ENCODE data around the gene CAPN5.

CAPN5 gene

DNA sequence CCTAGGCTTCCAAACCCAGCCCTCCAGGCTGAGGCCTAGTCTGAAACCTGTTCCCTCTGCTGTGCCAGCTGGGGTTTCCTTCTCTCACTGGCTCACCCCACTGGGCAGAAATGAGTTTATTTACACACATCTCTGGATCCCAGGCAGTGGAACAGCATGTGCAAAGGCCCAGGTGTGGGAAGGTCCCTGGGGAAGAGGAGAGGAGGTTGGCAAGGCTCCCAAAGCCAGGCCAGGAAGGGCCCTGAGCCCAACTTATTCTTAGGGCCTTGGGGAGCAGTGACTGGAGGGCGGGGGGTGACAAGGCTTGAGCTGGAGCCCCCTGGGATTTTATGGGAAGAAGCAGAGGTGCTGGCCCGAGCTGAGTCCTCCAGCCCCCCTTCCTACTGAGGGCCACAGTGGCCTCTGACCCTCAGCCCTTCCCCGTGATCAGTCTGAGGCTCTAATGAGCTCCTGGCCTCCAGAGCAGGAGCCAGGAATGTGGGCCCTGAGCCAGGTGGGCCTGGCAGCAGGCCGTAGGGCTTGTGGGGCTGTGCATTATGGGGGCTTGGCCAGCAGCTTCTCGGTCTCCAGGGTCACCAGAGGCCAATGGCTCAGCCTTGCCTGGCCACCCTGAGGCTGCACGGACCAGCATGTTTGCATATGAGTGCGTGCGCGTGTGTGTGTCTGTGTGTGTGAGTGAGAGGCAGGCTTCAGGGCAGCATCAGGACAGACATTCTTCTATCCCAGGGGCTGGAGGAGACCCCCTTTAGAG is 64.2 kb downstream of the CAPN5 start:
- no peak for DNase-seq (ENCODE audit: low read depth in 2 of 2)

DNA sequence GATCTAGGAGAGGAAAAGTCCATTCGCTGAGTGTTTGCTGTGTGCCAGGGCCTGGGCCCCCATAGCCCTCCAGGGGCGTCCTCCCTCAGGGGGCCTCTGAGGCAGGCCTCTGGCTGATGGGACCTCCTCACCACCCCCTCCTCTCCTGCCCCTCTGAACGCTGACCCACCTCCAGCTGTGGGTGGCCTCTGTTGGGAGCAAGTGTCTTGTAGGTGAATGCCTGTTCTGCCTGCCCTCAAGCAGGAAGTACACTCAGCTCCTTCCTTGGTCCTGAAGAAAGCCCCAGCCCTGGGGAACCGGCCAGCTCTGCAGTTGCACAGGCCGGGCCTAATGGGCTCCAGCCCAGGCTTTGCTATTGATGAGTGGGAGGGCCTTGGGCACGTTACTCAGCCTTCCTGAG is 64.8 kb downstream of the CAPN5 start:
- DNase-seq (ENCODE audit: low read depth in 2 of 2), result no peak

DNA sequence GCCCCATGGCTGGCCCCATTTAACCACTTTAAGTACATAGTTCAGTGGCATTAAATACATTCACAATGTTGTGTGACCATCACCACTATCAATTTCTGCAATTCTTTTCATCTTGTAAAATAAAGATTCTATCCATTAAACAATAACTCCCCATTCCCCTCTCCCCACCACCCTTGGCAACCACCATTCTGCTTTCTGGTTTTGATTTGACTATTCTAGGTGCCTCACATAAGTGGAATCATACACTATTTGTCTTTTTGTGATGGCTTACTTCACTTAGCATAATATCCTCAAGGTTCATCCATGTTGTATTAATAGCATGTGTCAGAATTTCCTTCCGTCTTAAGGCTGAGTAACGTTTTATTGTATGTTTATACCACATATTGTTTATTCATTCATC is 68.3 kb downstream of the CAPN5 start:
- no peak for DNase-seq (ENCODE audit: low read depth in 2 of 2)

DNA sequence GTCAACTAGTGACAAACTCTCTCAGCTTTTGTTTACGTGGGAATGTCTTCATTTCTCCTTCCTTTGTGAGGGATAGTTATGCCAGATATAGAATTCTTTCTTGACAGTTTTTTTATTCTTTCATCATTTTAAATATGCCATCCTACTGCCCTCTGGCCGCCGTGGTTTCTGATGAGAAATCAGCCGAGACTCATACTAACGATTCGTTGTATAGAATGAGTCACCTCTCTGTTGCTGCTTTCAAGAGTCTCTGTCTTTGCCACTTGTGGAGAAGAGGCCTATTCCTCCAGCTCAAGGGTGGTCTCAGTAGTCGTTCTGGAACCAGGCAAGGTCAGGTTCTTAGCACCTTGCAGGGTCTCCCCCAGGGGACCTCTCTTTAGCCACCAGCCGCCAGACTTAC is 69.3 kb downstream of the CAPN5 start:
- no peak for DNase-seq (ENCODE audit: low read depth in 2 of 2)

DNA sequence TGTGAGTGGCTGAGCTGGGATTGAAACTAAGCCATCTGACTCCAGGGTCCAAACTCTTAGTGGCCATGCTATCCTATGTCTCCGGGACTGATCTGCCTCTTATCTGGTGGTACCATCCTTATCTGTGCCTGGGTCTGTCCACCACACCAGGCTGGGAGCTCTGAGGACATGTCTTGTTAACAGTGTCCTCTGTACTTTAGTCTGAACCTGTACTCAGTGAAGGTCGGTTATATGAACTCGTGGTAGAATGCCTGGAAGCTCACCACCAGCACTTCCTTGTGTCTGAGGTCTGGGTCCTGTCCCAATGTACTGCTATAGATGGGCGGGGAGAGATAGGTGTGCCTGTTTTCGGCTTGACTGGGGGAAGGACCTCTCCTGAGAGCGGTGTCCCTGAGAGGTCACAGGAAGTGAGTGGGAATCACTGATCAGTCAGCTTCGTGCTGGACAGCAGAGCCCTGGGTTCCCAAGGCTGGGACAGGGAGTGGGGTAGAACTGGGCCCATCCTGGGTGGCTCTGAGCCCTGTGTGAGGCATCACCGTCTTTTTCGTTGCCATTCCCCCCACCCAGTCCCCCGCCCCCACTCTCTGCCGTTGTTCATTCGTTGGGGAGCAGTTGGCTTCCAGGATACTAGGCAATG is 70.1 kb downstream of the CAPN5 start:
- DNase-seq (ENCODE audit: low read depth in 2 of 2), result no peak

DNA sequence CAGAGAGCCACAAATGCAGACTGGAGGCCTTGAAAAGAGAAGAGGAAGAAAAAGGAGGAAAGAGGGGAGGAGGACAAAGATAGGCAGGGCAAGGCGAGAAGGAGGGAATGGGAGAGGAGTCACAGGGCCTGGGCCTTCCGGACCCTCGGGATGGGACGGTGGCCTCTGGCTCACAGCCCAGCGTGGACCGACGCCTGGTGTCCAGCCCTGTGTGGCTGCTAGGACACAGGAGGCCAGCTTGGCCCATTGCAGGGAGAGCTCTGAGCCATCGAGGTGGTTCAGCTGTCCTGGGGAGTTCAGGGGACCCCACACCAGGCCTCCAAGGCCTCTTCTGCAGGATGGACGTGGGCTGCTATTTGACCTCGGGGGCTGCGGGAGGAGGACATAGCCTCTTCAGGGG is 70.7 kb downstream of the CAPN5 start:
- no peak for DNase-seq (ENCODE audit: low read depth in 2 of 2)

DNA sequence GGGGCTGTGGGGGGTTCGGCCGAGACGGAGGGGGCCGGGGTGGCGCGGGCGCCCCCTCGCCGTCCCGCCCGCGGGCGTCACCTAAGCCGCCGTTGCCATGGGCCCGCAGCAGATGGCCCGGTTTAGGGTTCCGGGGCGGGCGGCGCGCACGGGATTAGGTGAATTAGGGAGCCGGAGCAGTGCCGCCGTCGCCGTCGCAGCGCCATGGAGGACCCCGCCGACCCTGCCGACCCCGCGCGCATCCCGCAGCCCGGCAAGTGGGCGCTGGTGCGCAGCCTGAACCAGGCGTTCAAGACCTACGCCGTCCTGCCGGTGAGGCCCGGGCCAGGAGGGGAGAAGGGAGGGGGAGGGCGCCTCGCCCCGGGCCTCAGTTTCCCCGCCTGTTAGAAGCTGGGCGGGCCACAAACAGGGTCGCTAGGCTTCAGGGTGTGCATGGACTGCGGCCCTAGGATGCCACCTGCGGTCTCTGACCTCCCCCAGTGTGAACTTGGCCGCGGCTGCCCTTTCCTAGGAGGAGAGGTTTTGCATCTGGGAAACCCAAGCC is 71.4 kb downstream of the CAPN5 start:
- DNase-seq (ENCODE audit: low read depth in 2 of 2), result no peak

DNA sequence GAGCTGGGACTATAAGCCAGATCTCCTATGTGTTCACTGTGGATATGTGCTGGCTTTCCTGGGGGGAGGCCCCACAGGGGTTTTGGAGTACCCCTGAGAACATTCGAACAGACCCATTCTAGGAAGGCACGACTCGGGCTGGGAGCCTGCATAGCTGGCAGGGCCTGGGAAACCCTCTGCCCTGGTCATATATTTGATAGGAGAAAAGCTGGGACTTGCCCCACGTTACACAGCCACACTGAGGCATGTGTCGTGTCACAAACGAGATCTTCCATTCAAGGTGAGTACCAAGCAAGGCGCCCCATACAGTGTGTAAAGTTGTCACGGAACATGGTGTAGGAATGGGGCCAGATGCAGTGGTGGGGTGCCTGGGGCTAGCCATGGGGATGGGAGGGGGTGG is 72.4 kb downstream of the CAPN5 start:
- no peak for DNase-seq (ENCODE audit: low read depth in 2 of 2)

DNA sequence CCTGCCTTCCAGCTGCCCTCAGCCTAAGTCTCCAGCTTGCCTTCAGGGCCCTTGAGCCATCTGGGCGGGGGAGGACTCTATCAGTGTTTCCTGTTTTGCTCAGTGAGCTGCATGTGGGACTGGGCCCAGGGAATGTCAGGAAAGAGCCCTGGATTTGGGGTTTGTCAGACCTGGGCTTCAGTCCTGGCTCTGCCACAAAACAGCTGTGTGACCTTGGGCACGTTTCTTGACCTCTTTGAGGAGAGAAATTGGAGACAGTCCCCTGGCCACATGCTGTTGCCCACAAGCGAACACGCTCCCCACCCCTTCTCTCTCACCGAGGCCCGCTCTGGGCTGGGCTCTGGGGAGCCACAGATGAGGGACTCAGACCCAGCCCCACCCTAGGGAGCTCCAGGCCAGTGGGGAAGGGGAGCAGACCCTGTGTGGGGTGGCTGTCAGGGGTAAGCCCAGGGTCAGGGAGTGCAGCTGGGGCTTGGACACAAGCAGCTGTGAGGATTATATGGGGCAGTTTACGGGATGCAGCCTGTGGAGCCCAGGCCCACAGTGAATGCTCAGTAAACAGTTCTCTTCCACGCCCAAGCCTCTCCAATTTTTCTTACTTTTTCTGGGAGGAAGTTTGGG is 73.6 kb downstream of the CAPN5 start:
- no peak for DNase-seq (ENCODE audit: low read depth in 2 of 2)

DNA sequence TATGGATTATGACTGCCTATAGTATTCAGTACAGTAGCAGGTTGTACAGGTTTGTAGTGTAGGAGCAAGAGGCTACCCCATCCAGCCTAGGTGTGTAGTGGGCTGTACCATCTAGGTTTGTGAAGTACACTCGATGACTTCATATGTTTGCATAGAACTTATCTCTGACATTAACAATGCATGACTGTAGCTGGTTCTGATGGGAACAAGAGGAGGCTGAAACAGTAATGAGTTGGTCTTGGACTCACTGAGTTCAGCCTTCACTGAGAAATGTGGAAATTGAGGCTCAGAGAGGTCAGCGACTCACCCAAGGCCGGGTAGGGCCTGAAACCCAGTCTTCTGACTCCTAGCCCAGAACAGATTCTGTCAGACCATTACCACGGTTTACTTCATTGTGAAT is 74.3 kb downstream of the CAPN5 start:
- no peak for DNase-seq (ENCODE audit: low read depth in 2 of 2)

DNA sequence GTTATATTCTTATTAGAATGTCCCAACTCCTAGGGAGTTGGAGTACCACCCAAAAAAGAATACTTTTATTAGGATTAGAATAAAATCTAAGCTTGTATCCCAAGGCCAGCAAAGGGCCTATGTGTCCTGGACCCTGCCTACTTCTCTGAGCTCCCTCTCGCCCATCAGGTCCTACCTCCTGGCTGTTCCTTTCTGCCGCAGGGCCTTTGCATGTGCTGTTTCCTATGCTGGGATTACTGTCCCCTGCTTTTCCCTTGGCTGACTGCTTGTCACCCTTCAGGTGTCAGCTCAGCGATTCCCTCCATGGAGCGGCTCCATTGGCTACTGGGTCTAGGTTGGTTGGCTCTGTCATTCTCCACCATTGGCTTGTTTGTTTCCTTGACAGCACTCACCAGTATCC is 74.7 kb downstream of the CAPN5 start:
- DNase-seq (ENCODE audit: low read depth in 2 of 2), result no peak

DNA sequence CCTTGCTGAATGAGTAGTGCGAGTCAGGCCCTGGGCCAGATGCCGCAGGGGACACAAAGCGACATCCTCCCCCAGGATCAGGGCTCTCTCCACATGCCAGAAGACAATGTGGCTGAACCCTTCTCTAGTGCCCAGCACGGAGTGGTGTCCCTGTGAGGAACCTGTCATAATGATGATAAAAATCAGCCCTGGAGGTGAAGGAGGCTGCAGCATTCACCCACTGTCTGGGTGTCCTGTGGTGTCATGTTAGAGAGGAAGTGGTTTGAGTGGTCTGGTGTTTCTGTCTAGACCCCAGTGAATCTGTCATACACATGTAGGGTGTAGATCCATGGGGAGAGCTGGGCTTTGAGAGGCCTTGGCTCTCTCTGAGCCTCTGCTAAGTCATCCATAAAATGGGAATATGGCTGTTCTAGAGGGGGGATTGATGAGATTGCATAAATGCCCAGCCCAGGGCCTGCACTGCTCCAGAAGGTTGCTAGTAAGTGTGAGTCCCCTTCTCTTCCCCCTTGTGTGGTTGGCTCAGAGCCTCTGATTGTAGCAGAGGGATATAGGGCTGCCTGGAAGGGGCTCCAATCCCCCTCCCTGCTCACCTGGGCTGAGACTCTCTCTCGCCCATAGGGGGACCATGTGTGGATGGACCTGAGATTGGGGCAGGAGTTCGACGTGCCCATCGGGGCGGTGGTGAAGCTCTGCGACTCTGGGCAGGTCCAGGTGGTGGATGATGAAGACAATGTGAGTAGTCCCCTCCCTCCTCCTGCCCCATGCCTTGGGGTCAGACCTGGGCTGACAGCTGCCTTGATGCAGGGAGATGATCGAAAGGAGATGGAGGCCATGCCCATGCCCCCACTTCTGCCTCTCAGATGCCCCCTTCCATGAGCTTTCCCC is 75.6 kb downstream of the CAPN5 start:
- DNase-seq (ENCODE audit: low read depth in 2 of 2), result no peak

DNA sequence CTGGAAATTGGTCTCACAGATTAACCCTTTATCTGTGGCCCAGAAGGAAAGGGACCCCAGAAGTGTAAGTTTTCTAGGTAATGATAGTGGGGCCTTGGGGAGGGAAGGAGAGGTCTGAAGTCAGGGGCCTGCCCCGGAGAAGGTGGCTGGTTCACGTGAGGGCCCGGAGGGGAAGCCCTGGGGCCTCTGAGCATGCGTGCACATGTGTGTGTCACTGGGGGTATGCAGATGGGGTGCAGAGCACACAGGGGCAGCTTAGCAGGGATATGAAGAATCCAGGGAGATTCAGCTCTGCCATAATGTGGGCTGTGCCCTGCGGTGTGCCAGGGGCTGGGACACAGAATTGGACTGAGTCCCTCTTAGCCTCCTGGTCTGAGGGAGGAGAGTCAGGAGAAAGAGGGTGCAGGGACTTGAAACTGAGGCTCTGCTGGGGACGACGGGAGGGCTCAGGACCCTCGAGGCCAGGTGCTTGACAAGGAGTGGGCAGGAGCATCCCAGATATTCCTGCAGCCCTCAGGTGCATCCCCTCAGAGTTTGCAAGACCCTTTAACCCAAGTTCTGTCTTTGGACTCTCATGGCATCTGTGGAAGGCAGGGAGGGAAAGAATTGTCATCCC is 76.7 kb downstream of the CAPN5 start:
- no peak for DNase-seq (ENCODE audit: low read depth in 2 of 2)

DNA sequence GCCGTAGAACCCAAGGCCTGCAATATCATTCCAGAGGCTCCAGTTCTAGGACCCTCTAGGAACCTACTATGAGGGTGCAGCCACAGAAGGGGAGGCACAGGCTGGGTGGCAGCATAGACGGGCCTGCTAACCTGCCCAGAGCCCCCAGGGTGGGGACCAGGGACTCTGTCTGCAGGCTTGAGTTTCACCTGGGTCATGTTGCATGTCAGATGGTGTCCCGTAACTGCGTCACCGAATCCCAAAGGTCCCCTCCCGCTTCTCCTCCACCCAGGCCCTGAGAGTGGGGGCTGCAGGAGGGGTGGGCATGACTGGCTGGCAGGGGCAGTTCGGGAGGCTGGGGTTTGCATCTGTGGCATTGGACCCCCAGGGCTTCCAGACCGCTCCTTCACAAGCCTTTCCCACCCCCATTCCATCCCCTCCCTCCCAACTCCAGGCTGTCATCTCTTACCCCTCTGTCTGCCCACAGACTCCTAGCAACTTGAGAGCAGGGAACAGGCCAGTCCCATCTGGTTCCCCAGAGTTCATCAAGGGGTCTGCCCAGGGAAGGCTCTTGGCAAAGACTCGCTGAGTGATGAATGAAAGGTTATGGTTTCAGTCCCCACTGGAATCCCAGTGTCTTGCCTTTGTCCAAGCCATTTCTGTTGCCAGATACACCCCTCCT is 77.6 kb downstream of the CAPN5 start:
- DNase-seq (ENCODE audit: low read depth in 2 of 2), result no peak

DNA sequence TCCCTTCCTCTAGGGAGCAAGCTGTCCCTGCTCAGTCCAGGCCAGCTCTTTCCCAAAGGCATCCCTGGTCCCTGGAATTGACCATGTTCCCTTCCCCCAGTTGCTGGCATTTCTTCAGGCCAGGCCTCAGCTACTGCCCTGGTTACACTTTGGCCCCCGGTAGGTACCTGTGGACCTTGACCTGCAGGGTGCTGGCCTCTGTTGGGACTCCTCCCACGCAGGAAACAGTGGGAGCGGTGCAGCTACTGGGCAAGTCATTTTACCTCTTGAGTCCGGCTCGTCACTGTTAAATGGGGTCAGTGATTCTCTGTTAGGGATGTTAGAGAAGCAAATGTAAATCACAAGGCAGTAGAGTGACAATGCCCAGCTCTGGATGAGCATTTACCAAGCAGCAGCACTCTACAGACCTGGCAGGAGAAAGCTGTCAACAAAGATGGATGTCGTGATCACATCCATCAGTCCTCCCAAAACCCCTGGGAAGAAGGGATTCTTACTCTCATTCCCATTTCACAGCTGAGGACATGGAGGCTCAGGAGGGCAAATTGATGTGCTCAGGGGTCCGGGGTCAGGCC is 78.2 kb downstream of the CAPN5 start:
- DNase-seq (ENCODE audit: low read depth in 2 of 2), result no peak

DNA sequence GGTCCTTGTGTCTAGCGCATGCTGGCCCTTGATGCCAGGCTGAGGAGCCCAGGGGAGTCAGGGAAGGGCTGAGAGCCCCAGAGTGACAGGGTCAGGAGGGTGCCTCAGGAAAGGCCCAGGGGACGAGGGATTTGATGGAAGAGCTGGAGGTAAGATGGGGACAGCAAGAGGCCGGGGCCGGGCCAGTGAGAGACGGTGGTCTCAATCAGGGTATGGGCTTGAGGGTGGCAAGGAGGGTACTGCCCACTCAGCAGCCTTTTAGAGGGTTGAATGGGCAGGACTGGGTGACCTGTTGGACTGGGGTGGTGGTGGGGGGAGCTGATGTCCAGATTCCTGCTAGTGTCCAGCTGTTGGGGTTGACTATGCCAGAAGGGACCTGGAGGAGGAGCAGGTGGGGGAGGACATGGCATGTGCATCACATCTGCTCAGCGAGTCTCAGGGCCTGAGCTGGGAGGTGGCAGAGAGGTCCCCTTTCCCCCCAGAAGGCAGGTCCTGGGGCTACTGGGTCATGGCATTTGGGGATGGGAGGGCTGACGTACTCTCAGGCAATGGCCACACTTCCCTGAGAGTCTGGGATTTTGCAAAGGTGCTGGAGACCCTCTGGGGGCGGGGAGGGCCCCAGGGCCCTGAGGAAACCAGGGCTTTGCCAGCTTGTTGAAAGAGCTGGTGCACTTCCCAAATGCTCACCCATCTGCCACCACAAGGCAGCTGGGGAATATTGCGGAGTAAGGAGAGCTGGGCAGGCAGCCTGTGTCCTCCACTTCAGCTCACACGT is 79.7 kb downstream of the CAPN5 start:
- no peak for DNase-seq (ENCODE audit: low read depth in 2 of 2)

DNA sequence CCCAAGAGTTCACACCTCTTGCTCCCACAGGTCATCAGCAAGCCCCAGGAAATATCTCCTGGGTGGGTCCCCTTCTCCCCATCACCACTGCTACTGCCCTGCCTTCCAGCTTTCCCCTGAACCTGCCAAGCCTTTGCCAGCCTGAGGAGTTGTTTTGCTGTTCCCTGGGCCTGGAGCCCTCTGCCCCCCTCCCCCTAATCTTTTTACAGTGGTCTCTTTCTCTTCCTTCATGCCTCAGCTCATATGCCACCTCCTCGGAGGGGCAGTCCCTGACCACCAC is 80.2 kb downstream of the CAPN5 start:
- DNase-seq (ENCODE audit: low read depth in 2 of 2), result no peak

DNA sequence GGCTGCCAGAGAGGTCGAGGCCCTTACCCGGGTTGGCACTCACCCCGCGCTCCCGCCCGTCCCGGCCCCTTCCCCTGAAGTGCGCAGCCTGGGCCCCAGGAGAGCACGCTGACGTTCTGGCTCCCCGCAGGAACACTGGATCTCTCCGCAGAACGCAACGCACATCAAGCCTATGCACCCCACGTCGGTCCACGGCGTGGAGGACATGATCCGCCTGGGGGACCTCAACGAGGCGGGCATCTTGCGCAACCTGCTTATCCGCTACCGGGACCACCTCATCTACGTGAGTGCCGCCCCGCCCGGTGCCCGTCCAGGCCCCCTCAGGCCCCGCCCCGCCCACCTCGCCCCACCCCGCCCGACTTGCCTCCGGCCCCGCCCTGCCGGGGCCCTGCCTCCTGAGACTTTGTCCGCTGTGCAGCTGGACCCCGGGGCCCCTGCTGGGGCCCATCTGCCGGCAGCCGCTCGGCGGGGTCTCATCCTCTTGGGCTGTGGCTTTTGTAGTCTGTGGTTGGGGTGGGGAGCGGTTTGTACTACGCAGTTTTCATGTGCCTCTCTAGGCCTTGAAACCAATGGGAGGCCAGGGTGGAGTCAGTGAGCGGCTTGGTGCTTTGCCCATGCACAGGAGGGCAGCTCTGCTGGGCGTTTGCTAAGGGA is 81.0 kb downstream of the CAPN5 start:
- DNase-seq (ENCODE audit: low read depth in 2 of 2), result no peak

DNA sequence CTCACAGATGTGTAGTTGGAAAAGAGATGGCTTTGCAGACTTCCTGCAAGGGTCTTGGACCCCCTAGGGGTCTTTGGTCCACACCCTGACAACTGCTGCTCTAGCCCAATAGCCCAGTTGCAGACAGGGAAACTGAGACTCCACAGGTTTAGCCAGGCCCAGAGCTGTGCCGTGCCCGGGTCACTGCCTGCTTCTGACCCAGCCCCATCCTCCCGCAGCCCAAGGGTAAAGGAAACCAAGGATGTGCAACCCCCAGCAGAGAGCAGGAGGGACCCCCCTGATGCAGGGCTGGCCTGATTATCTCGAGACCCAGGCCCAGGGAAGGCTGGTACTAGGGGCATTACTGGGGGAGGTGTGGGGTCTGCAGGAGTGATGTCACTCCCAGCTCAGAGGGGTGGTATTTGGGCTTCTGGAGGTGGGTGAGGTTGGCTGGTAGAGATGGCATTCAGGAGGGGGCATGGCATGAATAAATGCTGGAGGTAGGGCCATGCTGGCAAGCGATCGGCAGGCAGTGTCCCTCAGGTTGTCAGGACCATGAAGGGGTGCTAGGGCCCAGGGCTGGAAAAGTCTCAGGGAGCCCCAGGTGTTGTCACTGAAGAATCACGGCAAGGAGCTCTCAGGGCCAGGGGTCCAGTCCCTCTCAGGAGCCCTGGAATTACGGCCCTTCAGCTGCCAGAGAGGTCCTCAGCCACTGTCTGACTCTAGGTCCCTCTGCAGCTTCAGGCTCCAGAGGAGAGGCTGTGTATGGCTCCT is 82.4 kb downstream of the CAPN5 start:
- DNase-seq (ENCODE audit: low read depth in 2 of 2), result no peak

Data from fibroblast of skin of left biceps (primary cell).